K562 (cell line): Measurements from ENCODE around the gene CMBL. TPM values are rescaled to one million over a fixed set of nuclear protein-coding genes. Genes with fewer than 3 reads are reported as not detected.
A peak's percentile ranks its signal among the peaks of the same experiment; 100 is the strongest.

Source experiments
- CAMTA2 ChIP-seq: fragments of 250-450 bp; sonication (Bioruptor Pico); conservative IDR thresholded peaks from 2 replicates; pipeline ENCODE4 v1.5.1; 2022
- MIER1 ChIP-seq: fragments of 450-650 bp; IDR thresholded peaks from 2 replicates; pipeline ENCODE4 v1.6.1; 2016; ENCODE audit warnings: antibody characterized with exemption, mild to moderate bottlenecking, low read depth
- MLX ChIP-seq, 2 experiments: fragments of 450-650 bp in 1 of 2; sonication (generic) in 1 of 2; formaldehyde crosslinking; conservative IDR thresholded peaks; 2 replicates each; pipeline versions ENCODE4 v1.4.0 to v1.8.1; 2020 to 2022; ENCODE audit warnings: mild to moderate bottlenecking in 1 of 2, missing genetic modification reagents in 1 of 2
- PML ChIP-seq: IDR thresholded peaks from 2 replicates; pipeline ENCODE4 v1.6.1; 2012; ENCODE audit warnings: low read length, inconsistent platforms
- POLR2G ChIP-seq: fragments of 200-400 bp; formaldehyde crosslinking; IDR thresholded peaks from 2 replicates; pipeline ENCODE4 v1.6.1; 2017; ENCODE audit warnings: low read depth, mild to moderate bottlenecking, antibody characterized with exemption, low read length, moderate library complexity
- RB1 ChIP-seq: fragments of 450-650 bp; IDR thresholded peaks from 2 replicates; pipeline ENCODE4 v1.6.1; 2017; ENCODE audit warnings: low read depth, mild to moderate bottlenecking
- RFX5 ChIP-seq: IDR thresholded peaks from 2 replicates; pipeline ENCODE4 v1.6.1; 2011; ENCODE audit warnings: low read depth, mild to moderate bottlenecking, improper control_type of control experiment, low read length
- RFX7 ChIP-seq: fragments of 250-450 bp; sonication (Bioruptor Pico); IDR thresholded peaks from 2 replicates; pipeline ENCODE4 v1.5.1; 2021; ENCODE audit warnings: mild to moderate bottlenecking
- SP1 ChIP-seq: sonication (generic); formaldehyde crosslinking; IDR thresholded peaks from 2 replicates; pipeline ENCODE4 v1.8.1; 2022; ENCODE audit warnings: mild to moderate bottlenecking, missing genetic modification reagents
- TBP ChIP-seq: optimal IDR thresholded peaks from 2 replicates; pipeline ENCODE3; 2011; ENCODE audit warnings: low read depth, low read length, improper control_type of control experiment
- TEAD2 ChIP-seq: fragments of 450-650 bp; IDR thresholded peaks from 2 replicates; pipeline ENCODE4 v1.6.1; 2016; ENCODE audit warnings: missing genetic modification characterization, control low read depth, missing compliant biosample characterization
- TFAP4 ChIP-seq: sonication (generic); formaldehyde crosslinking; IDR thresholded peaks from 2 replicates; pipeline ENCODE4 v1.8.0; 2022; ENCODE audit warnings: missing genetic modification reagents, mild to moderate bottlenecking, moderate library complexity, borderline replicate concordance
- XRCC4 ChIP-seq: IDR thresholded peaks from one replicate; pipeline ENCODE4 v1.6.1; 2011; ENCODE audit not compliant: insufficient read depth, insufficient read length; ENCODE audit errors: extremely low read depth
- ZFP36 ChIP-seq: fragments of 150-350 bp; IDR thresholded peaks from 2 replicates; pipeline ENCODE4 v1.6.1; 2018; ENCODE audit warnings: low read length, low read depth; ENCODE audit not compliant: partially characterized antibody
- ZNF197 ChIP-seq: fragments of 200-800 bp; sonication (Bioruptor generic); IDR thresholded peaks from 2 replicates; pipeline ENCODE4 v1.6.1; 2016; ENCODE audit warnings: low read depth, missing genetic modification characterization, missing compliant biosample characterization
- ZNF232 ChIP-seq: sonication (generic); formaldehyde crosslinking; IDR thresholded peaks from 2 replicates; pipeline ENCODE4 v1.8.0; 2022; ENCODE audit warnings: mild to moderate bottlenecking, missing genetic modification reagents
- ZNF316 ChIP-seq: fragments of 450-650 bp; IDR thresholded peaks from 2 replicates; pipeline ENCODE4 v1.6.1; 2016
- polyA plus RNA-seq, 8 experiments: library from polyadenylated mRNA; depleted of rRNA in 4 of 8; stranded (reverse) in 5 of 8; unstranded in 3 of 8; fragments of >200 nt; fragmentation: Nextera tagmentation in 2 of 8; fragmentation: Illumina TruSeq in 1 of 8; extraction: Ambion mirVana in 2 of 8; extraction: Trizol in 1 of 8; gene quantifications; 2 replicates each; pipeline versions ENCODE4 v1.2.1 to v1.2.3, GENCODE V29; 2011 to 2014; ENCODE audit warnings: inconsistent platforms in 1 of 8, missing spikeins in 1 of 8
- total RNA-seq, 7 experiments: library from RNA; depleted of rRNA in 6 of 7; stranded (reverse); fragments of >200 nt in 6 of 7; fragmentation: Illumina TruSeq in 2 of 7; extraction: Trizol in 2 of 7; gene quantifications; 2 replicates each; pipeline versions ENCODE4 v1.2.1 to v1.2.3, GENCODE V29; 2011 to 2021; ENCODE audit warnings: low replicate concordance in 1 of 7
- TF ChIP-seq, protein P1 (sequence below): sonication (generic); formaldehyde crosslinking; IDR thresholded peaks from 2 replicates; pipeline ENCODE4 v1.8.0; 2023; ENCODE audit warnings: mild to moderate bottlenecking, missing genetic modification reagents
- TF ChIP-seq, protein P2 (sequence below): fragments of 250-450 bp; sonication (Bioruptor Pico); IDR thresholded peaks from 2 replicates; pipeline ENCODE4 v1.8.0; 2021; ENCODE audit warnings: borderline replicate concordance, mild to moderate bottlenecking, moderate library complexity; ENCODE audit not compliant: poor library complexity, severe bottlenecking
- TF ChIP-seq, protein P3 (sequence below): sonication (generic); formaldehyde crosslinking; IDR thresholded peaks from 2 replicates; pipeline ENCODE4 v1.8.1; 2023; ENCODE audit warnings: mild to moderate bottlenecking, missing genetic modification reagents, moderate library complexity

Gene CMBL
- total and polyA plus RNA-seq, 9 of the 15 experiments (the other 6 are each of a cell fraction or from before 2014, with no cell fraction given) = 22.6 to 192 (median 71.1) TPM

DNA sequence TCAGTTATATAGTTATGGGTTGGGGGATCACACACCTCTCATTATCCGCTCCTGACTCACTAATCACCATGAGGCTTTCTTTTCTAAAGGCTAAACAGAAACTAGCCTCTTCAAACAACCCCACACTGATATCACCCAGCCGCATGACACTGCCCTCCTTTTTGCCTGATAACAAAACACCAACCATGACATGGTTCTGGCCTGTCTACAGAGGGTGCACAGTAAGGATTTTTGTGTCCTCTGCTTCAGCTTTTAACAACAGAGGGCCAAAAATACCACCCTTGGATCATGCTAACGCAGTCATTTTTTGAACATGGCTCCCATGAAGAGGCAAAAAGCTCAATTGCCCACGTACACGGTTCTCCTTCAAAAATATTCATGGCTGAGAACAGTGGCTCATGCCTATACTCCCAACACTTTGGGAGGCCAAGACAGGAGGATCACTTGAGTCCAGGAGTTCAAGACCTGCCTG is 4.0 kb downstream of the CMBL start (continued):
- TF ChIP-seq ZNF232 (CRISPR knock-in tag) = no peak
- TF ChIP-seq, protein P1, sequence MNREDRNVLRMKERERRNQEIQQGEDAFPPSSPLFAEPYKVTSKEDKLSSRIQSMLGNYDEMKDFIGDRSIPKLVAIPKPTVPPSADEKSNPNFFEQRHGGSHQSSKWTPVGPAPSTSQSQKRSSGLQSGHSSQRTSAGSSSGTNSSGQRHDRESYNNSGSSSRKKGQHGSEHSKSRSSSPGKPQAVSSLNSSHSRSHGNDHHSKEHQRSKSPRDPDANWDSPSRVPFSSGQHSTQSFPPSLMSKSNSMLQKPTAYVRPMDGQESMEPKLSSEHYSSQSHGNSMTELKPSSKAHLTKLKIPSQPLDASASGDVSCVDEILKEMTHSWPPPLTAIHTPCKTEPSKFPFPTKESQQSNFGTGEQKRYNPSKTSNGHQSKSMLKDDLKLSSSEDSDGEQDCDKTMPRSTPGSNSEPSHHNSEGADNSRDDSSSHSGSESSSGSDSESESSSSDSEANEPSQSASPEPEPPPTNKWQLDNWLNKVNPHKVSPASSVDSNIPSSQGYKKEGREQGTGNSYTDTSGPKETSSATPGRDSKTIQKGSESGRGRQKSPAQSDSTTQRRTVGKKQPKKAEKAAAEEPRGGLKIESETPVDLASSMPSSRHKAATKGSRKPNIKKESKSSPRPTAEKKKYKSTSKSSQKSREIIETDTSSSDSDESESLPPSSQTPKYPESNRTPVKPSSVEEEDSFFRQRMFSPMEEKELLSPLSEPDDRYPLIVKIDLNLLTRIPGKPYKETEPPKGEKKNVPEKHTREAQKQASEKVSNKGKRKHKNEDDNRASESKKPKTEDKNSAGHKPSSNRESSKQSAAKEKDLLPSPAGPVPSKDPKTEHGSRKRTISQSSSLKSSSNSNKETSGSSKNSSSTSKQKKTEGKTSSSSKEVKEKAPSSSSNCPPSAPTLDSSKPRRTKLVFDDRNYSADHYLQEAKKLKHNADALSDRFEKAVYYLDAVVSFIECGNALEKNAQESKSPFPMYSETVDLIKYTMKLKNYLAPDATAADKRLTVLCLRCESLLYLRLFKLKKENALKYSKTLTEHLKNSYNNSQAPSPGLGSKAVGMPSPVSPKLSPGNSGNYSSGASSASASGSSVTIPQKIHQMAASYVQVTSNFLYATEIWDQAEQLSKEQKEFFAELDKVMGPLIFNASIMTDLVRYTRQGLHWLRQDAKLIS (CRISPR knock-in tag) = 0 out of 2 replicates have a peak, but pooled peaks have one; percentile 48
- peak; percentile 86 for TF ChIP-seq RFX5
- TF ChIP-seq MIER1 = no peak
- 0 out of 4 replicates have a peak, but pooled peaks of 1 of the 2 experiments have one; percentile 35 for TF ChIP-seq MLX (CRISPR knock-in tag; conservative IDR thresholded peaks at IDR 0.05)
- TF ChIP-seq ZNF197 = peak; percentile 92
- peak; percentile 89 for TF ChIP-seq ZNF316
- TF ChIP-seq TEAD2 = peak; percentile 82; the same call in 1 of the 2 replicates
- no peak for TF ChIP-seq PML
- TF ChIP-seq, protein P2, sequence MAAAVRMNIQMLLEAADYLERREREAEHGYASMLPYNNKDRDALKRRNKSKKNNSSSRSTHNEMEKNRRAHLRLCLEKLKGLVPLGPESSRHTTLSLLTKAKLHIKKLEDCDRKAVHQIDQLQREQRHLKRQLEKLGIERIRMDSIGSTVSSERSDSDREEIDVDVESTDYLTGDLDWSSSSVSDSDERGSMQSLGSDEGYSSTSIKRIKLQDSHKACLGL = no peak
- no peak for TF ChIP-seq TBP
- TF ChIP-seq SP1 (CRISPR knock-in tag) = no peak
- TF ChIP-seq RB1 = no peak
- TF ChIP-seq XRCC4 = no peak
- no peak for TF ChIP-seq CAMTA2
- TF ChIP-seq POLR2G = no peak
- TF ChIP-seq, protein P3, sequence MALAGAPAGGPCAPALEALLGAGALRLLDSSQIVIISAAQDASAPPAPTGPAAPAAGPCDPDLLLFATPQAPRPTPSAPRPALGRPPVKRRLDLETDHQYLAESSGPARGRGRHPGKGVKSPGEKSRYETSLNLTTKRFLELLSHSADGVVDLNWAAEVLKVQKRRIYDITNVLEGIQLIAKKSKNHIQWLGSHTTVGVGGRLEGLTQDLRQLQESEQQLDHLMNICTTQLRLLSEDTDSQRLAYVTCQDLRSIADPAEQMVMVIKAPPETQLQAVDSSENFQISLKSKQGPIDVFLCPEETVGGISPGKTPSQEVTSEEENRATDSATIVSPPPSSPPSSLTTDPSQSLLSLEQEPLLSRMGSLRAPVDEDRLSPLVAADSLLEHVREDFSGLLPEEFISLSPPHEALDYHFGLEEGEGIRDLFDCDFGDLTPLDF (CRISPR knock-in tag) = no peak
- no peak for TF ChIP-seq RFX7 (CRISPR knock-in tag)
- no peak for TF ChIP-seq TFAP4 (CRISPR knock-in tag)
- TF ChIP-seq ZFP36 = no peak
